Neural crest cell (in vitro differentiated cells): ENCODE data around the gene SCN3A. TPM values are rescaled to one million over a fixed set of nuclear protein-coding genes. Genes with fewer than 3 reads are reported as not detected.

Experiments used
- DNase-seq: peaks from one replicate; pipeline ENCODE4 v3.0.0; 2021; ENCODE audit warnings: low read depth, mixed read lengths, low spot score
- H3K27ac Mint-ChIP-seq: one replicate; pipeline ENCODE4 v1.8.0; 2021; ENCODE audit warnings: mild to moderate bottlenecking, mixed read lengths; ENCODE audit not compliant: unreplicated experiment
- H3K27me3 Mint-ChIP-seq: 2 replicates; pipeline ENCODE4 v1.8.0; 2021; ENCODE audit warnings: low read depth, mild to moderate bottlenecking, mixed read lengths
- H3K36me3 Mint-ChIP-seq: 2 replicates; pipeline ENCODE4 v1.8.0; 2021; ENCODE audit warnings: low read depth, mild to moderate bottlenecking, mixed read lengths
- H3K4me1 Mint-ChIP-seq: 2 replicates; pipeline ENCODE4 v1.8.0; 2021; ENCODE audit warnings: mixed read lengths
- H3K4me3 Mint-ChIP-seq: one replicate; pipeline ENCODE4 v1.8.0; 2021; ENCODE audit warnings: mild to moderate bottlenecking, mixed read lengths
- H3K9me3 Mint-ChIP-seq: 2 replicates; pipeline ENCODE4 v1.8.0; 2021; ENCODE audit warnings: mixed read lengths
- total RNA-seq: library from RNA; stranded (reverse); gene quantifications from 2 replicates; pipeline ENCODE4 v1.2.1, GENCODE V29; 2021
- TF ChIP-seq, protein P1 (sequence below): fragments of 200-600 bp; sonication (generic); conservative IDR thresholded peaks from 2 replicates; pipeline ENCODE4 v1.5.0; 2021; ENCODE audit warnings: antibody characterized with exemption, mild to moderate bottlenecking

The SCN3A gene
- total RNA-seq, 1 donor from 2014 or later: 4.9 TPM

GRCh38 chr2:165192729-165193128 lies 11.1 kb downstream of the SCN3A start:
- H3K27ac Mint-ChIP-seq: no peak overlapping the region
- H3K9me3 Mint-ChIP-seq: no peaks in the 10 kb centered on the region
- H3K4me3 Mint-ChIP-seq: no peak overlapping the region
- H3K36me3 Mint-ChIP-seq: no peaks in the 10 kb centered on the region
- H3K27me3 Mint-ChIP-seq: no peaks in the 10 kb centered on the region
- DNase-seq: no peak
- TF ChIP-seq, protein P1, sequence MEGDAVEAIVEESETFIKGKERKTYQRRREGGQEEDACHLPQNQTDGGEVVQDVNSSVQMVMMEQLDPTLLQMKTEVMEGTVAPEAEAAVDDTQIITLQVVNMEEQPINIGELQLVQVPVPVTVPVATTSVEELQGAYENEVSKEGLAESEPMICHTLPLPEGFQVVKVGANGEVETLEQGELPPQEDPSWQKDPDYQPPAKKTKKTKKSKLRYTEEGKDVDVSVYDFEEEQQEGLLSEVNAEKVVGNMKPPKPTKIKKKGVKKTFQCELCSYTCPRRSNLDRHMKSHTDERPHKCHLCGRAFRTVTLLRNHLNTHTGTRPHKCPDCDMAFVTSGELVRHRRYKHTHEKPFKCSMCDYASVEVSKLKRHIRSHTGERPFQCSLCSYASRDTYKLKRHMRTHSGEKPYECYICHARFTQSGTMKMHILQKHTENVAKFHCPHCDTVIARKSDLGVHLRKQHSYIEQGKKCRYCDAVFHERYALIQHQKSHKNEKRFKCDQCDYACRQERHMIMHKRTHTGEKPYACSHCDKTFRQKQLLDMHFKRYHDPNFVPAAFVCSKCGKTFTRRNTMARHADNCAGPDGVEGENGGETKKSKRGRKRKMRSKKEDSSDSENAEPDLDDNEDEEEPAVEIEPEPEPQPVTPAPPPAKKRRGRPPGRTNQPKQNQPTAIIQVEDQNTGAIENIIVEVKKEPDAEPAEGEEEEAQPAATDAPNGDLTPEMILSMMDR: no peak
- H3K4me1 Mint-ChIP-seq: no peaks in the 10 kb centered on the region

DNA sequence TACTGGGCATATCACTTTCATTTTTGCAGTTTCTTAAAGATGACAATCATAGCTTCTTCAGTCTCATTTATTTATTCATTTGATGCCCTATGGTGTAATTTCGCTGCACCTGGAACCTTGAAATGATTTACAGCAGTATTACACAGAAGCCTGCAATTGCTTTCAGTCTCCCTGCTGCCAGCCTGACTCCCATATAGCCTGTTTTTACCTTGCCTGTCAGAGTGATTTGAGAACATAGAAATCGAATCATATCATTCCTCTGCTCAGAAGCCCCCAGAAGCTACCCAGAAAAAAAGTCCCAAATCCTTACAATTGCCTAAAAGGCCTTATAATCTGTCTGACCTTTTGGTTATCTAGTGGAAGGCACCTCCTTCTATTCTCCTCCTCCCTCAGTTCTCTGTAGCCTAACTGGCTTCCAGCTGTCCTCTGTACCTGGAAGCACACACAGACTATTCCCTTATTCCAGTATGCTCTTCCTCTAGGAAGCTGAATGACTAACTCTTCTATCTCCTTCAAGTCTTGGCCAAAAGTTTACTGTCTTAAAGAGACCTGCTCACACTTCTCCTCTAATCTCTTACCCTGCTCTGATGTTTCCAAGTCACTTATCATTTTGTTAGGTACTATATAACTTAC lies 12.6 kb downstream of the SCN3A start:
- no peak overlapping the region for H3K27ac Mint-ChIP-seq
- H3K36me3 Mint-ChIP-seq: no peaks in the 10 kb centered on the region
- no peak overlapping the region for H3K4me3 Mint-ChIP-seq
- no peaks in the 10 kb centered on the region for H3K9me3 Mint-ChIP-seq
- H3K27me3 Mint-ChIP-seq: no peaks in the 10 kb centered on the region
- TF ChIP-seq, protein P1: no peak
- H3K4me1 Mint-ChIP-seq: no peaks in the 10 kb centered on the region
- no peak for DNase-seq

GRCh38 chr2:165185633-165186032 lies 18.2 kb downstream of the SCN3A start:
- H3K36me3 Mint-ChIP-seq: no peaks in the 10 kb centered on the region
- H3K27ac Mint-ChIP-seq: no peak overlapping the region
- H3K9me3 Mint-ChIP-seq: no peaks in the 10 kb centered on the region

DNA sequence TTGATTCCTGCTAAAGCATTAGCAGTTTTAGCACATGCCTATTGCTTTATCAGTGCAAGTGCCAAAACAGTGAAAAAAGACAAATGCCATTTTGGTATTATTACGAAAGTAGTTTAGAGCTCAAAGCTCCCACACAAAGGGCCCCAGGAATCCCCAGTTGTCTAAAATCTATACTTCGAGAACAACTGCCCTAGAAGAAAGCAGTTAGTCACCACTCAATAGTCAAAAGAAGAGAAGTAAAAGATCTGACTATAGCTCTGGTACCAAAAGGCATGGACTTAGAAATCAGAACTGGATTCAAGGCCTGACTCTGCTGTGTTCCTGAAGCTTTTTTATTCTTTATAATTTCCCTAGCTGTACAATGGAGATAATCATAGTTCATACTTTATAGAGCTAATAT lies 21.8 kb downstream of the SCN3A start:
- H3K36me3 Mint-ChIP-seq: no peaks in the 10 kb centered on the region
- no peak overlapping the region for H3K4me3 Mint-ChIP-seq
- TF ChIP-seq, protein P1: no peak
- no peak overlapping the region for H3K27ac Mint-ChIP-seq
- H3K27me3 Mint-ChIP-seq: no peaks in the 10 kb centered on the region
- DNase-seq: no peak
- no peaks in the 10 kb centered on the region for H3K4me1 Mint-ChIP-seq
- no peaks in the 10 kb centered on the region for H3K9me3 Mint-ChIP-seq

More at GRCh38 chr2:165185633-165186032, 18.2 kb downstream of the SCN3A start:
- no peak for DNase-seq
- Mint-ChIP-seq H3K4me3 (no peak overlapping the region), H3K4me1 (no peaks in the 10 kb centered on the region), H3K27me3 (no peaks in the 10 kb centered on the region)
- TF ChIP-seq, protein P1: no peak

GRCh38 chr2:165176780-165177179 lies 27.1 kb downstream of the SCN3A start:
- Mint-ChIP-seq H3K4me1 (no peaks in the 10 kb centered on the region), H3K27me3 (no peaks in the 10 kb centered on the region), H3K4me3 (no peak overlapping the region), H3K36me3 (no peaks in the 10 kb centered on the region), H3K27ac (no peak overlapping the region), H3K9me3 (no peaks in the 10 kb centered on the region)
- TF ChIP-seq, protein P1: no peak
- no peak for DNase-seq
